NCI-H748 (cell line): ENCODE data around the gene TXNDC2.
"Not testable (repeated sequence)": the region's sequence is repeated elsewhere in the genome, so short reads cannot be mapped to it uniquely, and the experiment has no call there.

ENCODE experiments used
- DNase-seq: peaks from one replicate; lab custom pipeline; 2025; ENCODE audit not compliant: unreplicated experiment; lab: John Stamatoyannopoulos, UW

Gene TXNDC2

GRCh38 chr18:9885170-9886004 is at the start of gene TXNDC2:
Gene TXNDC2, plus strand, starts transcription at chr18:9885973. Its CDS starts 708 bp downstream, at chr18:9886681.
- DNase-seq = no peak

DNA sequence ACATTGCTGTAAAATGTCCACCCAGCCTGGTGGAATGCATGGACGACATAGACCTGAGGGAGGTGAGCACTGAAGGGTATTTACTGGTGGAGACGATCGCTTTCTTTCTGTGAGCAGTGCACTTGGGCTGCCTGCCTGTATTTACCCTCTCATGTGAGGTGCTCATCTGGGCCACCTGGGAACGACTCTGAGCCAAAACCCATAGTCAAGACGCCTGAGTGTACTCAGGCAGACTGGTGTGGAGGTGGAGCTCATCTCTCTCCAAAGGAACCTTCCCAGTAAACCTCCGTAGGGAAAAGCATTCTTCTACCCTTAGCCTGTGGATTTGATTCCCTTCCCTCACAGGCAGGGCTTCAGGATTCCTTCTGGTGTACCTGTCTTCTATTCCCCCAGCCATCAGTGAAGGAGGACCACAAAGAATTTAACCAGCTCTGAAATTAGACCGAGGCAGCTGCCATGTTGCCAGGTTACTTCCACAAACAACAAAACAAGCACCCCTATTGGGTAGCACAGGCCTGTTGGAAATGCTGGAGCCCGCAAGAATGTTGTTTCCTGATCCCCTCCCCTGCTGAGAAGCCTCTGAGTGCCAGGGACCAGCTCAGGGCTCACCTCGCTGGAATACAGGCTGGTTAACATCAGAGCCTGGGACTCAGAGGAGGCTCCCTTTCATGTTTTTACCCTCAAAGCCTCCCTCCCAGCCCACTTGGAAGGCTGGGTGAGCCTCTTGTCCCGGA is 47.5 kb upstream of the TXNDC2 start:
- DNase-seq = peak; percentile 83

DNA sequence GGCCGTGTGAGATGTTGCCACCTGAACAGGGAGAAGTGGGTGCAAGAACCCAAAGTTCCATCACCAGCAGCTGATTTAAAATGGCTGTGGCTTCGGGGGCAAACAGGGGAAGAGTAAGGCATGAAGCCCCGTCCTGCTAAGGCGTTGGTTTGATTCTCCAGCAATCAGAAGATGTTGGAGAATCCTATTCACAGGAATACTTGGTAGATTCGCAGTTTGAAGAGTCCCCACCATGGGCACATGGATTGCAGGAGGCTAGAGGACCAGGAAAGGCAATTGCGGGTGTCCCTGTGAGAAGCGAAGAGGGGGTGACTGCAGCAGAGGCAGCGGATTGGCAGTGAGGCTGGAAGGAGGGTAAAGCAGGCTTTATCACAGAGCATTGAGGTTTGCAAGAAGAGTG is 46.6 kb upstream of the TXNDC2 start:
- DNase-seq = no peak

DNA sequence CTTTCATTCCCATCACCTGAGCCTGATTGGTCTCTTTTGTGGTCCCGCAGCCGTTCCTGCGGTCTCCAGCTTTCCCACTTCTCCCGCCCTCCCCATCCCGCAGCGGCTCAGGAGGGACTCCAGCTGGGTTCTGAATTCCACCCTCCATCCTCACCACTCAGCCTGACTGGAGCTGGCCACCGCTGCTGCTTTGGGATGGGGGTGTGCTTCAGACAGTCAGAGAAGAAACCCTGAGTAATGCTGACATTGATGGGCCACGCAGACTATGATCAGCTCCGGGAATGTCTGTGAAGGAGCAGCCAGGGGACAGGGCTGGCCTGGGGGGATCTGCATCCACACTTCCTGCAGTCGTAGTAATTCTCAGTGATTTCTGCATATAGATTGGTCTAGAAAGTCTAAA is 45.9 kb upstream of the TXNDC2 start:
- no peak for DNase-seq

GRCh38 chr18:9841752-9842151 is 44.0 kb upstream of the TXNDC2 start:
- DNase-seq = no peak

DNA sequence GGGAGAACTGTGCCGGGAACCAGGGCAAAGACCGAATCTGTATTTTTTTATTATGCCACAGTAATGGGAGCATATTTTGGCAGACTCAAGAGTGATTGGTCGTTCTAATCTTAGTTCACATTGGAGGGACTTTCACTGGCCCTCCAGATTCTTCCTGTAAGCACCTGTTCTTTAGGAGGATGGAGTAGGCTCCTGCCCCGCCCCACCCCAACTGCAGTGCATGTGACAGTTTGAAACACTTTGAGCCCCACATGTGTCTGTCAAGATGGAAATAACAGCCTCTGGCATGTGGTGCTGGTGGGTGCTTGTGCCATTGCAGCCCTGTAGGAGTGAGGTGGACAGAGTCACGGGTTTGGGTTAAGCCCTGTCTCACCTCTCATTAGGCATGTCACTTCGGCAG is 43.3 kb upstream of the TXNDC2 start:
- no peak for DNase-seq

DNA sequence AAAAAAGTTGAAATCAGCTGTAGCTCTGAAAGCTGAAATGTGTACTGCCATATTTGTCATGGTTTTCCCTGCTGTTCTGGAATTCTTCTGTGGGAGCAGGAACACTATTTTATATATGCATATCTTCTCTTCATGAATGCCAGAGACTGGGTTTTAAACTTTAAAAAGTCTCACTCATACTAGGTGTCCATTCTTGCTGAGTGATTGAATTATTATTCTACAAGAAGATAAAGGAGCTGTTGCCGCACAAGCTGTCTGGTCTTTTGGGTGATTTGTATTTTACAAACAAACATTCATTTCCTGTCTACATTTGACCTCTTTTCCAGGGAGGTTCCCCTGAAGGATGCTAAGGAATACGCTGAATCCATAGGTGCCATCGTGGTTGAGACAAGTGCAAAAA is 40.5 kb upstream of the TXNDC2 start:
- DNase-seq = no peak

DNA sequence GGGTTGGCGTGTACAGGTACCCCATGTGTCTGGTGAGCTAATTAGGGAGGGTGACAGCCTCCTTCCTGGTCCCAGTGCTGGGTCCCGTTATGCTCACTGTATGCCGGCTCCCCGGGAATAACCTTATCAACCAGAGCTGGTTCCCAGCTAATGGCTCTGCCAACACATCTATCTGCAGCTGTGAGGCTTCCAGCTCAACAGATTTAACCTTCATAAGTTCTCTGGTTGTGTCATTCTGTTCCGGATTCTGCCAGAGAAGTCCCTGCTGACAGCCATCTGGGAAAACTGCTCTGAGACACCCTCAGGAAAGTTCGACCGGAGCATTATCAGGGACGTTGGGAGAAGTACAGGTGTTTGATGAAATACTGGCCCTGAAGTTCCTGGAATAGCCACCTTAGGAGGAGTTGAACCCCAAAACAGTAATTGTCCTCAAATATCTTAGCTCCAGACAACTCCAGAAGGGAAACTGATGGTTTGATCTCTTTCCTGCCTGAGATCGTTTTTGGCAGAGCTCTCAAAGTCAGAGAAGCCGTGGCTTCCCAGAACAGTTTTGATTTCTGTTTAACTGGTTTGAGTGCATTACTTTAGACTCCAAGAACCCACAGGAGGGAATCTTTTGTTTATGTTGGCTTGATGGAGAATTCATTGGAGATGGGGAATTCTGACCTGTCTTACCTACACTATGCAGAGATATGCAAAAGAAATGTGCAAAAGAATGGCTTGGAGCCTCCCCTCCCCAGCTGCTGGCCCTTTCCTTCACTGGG is 39.4 kb upstream of the TXNDC2 start:
- DNase-seq = no peak

- DNase-seq = no peak
Measured at GRCh38 chr18:9848170-9848879, 37.4 kb upstream of the TXNDC2 start.

DNA sequence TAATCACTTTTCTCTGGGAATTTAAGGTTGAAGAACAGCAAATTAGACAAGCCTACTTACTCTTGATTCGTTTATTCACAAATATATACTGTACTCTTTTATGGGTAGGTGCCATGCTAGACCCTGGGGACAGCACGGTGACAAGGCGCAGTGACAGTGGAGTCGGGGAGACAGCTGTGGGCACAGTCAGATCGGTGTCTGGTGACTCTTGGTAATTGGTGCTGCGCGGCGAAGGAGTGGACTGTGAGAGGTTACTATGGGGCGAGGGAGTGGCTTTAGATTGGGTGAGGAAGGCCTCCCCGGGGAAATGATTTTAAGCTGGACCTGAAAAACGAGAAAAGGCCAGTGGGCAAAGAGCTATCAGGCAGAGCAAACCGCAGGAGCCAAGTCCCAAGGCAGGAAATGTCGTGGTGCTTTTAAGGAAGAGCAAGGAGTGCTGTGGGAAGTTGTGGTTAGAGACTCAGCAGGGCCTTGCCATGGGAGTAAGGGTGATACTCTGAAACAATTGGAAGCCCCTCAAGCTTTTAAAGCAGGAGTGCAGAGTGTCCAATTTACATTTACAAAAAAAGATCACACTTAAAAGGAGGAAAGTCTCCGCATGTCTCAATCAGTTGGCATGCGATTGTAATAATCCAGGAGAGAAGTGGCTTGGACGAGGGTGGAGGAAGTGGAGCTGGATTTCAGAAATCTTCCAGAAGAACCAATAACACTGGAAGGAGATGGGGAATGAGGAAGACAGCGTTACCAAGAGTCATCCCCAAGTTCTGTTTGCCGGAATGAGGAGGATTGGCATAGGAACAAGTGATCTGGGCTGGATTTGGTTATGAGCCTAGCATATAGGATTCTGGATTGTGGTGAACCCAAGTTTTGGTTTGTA is 36.1 kb upstream of the TXNDC2 start:
- peak; percentile 17 for DNase-seq

DNA sequence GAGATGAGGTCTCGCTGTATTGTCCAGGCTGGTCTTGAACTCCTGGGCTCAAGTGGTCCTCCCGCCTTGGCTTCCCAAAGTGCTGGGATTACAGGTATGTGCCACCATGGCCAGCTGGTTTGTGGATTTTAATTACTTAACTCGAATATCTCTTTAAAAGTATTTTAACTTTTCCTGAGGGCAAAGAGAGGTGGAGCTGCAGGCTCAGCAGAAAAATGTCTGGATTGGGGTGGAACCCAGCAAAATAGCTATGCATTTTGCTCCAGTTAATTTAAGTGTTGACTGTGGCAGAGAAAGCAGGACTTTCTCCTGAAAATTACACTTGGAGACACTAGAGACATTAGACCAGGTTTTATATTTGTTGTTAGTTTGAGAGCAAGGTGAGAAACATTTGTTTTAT is 35.5 kb upstream of the TXNDC2 start:
- DNase-seq = no peak

- no peak for DNase-seq
Measured at GRCh38 chr18:9851511-9851910, 34.3 kb upstream of the TXNDC2 start.

DNA sequence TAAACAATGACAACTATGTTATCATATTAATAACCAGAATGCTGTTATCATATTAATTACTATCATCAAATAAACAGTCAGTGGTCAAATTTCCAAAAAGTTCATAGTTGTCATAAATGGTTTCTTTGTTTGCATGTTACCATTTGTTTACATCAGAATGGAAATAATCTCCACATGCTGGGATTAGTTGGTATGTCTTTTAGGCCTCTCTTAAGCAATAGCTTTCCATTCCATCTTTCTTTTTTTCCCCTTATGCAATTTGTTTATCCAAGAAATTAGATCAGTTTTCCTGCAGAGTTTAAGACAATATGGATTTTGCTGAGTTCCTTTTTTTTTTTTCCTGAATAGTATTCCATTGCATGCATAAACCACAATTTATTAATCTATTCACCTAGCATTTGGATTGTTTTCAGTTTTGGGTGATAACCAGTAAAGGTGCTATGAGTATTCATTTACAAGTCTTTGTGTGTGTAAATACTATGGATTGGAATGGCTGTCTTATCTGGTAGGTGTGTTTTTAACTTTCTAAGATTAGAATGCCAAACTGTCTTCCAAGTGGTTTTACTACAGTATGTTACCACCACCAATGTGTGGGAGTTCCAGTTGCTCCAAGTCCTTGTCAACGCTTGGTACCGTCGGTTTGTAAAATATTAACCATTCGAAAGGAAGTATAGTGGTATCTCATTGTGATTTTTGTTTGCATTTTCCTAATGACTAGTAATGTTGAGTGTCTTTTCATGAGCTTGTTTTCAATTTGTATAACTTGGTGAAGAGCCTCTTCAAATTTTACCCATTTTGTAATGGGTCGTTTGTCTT is 33.3 kb upstream of the TXNDC2 start:
- DNase-seq = no peak

- no peak for DNase-seq
Measured at GRCh38 chr18:9854801-9855676, 30.7 kb upstream of the TXNDC2 start.

GRCh38 chr18:9855681-9856080 is 30.1 kb upstream of the TXNDC2 start:
- no peak for DNase-seq

- no peak for DNase-seq
Measured at GRCh38 chr18:9856092-9856491, 29.7 kb upstream of the TXNDC2 start.

- not testable (repeated sequence) for DNase-seq
Measured at GRCh38 chr18:9857479-9857998, 28.2 kb upstream of the TXNDC2 start.

DNA sequence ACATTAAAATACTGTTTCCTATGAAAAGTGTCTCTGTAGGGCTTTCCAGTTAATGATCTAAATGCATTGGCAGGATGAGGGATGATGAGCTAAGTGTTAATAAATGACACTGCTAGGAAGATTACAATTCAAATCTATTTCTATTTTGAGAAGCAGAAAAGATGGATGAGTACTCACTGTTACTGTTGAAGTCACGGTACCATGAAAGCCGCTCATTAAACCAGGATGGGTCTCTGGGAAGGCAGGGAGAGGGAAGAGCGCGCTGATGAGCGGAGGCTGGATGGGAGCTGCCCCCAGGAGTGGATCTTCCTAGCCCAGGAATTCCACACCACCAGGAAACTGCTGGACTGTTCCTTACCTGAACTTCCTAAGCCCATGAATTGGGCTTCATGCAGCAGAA is 27.1 kb upstream of the TXNDC2 start:
- DNase-seq = no peak
